Stimulated activated CD8-positive, alpha-beta memory T cell treated with anti-CD3 and anti-CD28 coated beads, Interleukin-7, amount 100 ng/mL, for 1 hour (primary cell): Measurements from ENCODE around the gene ARAP1.
"Not testable (repeated sequence)": the region's sequence is repeated elsewhere in the genome, so short reads cannot be mapped to it uniquely, and the experiment has no call there.

Experiments used
- DNase-seq, 2 donors: peaks; one replicate each; pipeline ENCODE4 v3.0.0-alpha.2; 2020; ENCODE audit warnings: low read depth in 2 of 2

The ARAP1 gene

DNA sequence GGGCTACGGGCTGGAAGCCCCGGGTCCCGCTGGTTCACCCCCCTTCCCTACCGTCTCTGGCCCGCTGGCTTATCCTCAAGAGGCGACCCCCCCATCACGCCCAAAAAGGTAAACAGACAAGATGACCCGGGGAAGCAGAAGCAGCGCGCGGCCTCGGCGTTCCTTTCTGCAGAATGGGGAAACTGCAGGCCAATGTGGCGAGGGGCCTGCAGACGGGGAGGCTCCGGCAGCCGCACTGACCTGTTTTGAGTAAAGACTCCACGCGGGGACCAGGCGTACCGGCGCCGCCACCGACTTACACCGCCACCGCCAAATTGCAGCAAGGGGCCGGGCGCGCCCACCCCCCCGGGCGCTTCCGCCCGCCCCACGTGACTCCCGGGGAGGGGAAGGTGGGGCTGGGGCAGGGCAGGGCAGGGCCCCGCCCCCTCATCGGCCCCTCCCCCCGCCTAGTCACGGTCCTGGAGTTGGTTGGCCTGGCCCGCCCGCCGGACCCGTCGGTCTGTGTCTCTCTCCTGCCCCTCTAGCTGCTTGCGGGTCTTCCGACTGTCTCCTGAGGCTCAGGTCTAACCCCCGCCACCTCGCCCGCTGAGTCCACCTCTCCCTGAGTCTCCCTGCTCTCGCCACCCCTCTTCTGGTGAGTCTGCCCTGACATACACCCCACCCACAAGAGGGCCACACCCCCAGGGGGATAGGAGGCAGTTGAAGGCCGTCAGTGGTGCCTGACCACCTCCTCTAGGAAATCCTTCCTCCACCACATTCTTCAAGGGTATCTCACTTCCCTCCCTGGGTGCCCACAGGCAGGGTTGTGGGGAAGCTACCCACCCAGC is at the start of gene ARAP1:
Gene ARAP1 (minus strand): TSS at position 321 of the 827 bp plus-strand sequence. CDS start 25,280 bp downstream, outside the sequence.
- DNase-seq = peak; percentile 38 to 53

DNA sequence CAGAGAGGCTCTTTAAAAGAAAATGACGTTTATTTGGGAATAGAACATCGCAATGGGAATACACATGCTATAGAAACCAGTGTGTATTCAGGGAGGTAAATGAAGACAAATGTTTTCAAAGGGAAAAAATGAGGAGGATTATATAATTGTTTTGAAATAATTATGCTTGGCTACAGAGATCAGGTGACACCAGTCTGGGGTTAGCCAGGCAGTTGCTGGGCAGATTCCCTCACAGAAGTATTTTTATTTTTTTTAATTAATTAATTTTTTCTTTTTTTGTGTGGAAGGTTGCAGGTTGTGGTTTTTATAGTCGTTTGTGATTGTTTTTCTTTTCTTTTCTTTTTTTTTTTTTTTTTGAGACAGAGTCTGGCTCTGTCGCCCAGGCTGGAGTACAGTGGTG is 47.2 kb upstream of the ARAP1 start:
- DNase-seq = no peak

DNA sequence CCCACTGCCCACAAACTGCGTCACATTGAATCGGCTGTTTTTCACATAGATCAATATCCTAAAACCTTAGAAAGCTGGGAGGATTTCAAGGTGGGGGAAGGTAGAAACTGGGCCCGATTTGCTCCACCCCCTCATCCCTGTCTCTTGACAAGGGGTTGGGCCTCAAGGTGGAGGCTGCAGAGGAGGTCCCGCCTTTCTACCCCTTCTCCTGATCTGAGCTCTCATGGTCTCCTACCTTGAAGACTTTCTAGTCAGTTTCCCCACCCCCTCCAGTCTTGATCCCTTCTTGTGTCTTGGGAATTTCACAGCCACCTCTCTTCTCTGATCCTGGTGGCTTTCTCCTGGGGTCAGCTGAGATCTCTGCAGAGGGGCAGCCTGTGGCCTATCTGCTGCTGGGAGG is 46.2 kb upstream of the ARAP1 start:
- DNase-seq = no peak

GRCh38 chr11:72793425-72794367 is 41.5 kb upstream of the ARAP1 start, which contains the start of gene STARD10:
STARD10 (minus strand) TSS chr11:72794047; CDS start chr11:72781181, 12,866 bp downstream.
- peak; percentile 88 to 90 for DNase-seq

GRCh38 chr11:72793076-72793424 is 40.8 kb upstream of the ARAP1 start:
- no peak for DNase-seq

GRCh38 chr11:72792437-72793021 is 40.3 kb upstream of the ARAP1 start:
- DNase-seq = no peak

GRCh38 chr11:72791228-72791627 is 39.0 kb upstream of the ARAP1 start:
- DNase-seq = not testable (repeated sequence)

DNA sequence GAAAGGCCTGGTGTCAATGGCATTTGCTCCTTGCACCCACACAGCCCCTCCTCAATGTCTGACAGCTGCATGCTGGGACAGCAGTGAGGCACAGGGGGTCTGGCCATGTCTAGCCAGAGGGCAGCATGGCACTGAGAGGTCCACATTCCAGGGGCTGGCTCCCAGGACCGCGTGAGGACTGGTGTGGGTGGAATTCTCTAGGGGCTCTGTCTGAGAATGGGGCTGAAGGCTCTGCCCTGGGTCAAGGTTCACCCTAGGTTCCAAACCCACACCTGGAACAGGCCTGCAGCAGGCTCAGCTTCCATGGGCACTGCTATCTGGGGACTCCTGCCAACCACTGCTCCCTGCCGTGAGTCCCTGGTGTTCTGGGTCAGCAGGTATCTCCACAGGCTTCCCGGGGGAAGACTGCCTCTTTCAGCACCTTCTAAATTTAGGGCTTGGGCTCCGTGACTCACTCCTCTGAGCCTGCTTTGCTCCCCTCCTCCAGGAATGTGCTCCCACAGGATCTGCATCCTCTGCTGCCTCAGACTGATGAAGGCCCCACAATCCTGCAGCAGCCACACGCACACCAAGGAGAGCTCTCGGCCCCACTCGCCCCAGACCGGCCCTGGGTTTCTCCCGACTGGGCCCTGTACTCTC is 37.4 kb upstream of the ARAP1 start:
- no peak for DNase-seq

GRCh38 chr11:72788241-72788640 is 36.0 kb upstream of the ARAP1 start:
- DNase-seq = no peak

GRCh38 chr11:72787216-72788104 is 35.3 kb upstream of the ARAP1 start:
- DNase-seq = no peak

DNA sequence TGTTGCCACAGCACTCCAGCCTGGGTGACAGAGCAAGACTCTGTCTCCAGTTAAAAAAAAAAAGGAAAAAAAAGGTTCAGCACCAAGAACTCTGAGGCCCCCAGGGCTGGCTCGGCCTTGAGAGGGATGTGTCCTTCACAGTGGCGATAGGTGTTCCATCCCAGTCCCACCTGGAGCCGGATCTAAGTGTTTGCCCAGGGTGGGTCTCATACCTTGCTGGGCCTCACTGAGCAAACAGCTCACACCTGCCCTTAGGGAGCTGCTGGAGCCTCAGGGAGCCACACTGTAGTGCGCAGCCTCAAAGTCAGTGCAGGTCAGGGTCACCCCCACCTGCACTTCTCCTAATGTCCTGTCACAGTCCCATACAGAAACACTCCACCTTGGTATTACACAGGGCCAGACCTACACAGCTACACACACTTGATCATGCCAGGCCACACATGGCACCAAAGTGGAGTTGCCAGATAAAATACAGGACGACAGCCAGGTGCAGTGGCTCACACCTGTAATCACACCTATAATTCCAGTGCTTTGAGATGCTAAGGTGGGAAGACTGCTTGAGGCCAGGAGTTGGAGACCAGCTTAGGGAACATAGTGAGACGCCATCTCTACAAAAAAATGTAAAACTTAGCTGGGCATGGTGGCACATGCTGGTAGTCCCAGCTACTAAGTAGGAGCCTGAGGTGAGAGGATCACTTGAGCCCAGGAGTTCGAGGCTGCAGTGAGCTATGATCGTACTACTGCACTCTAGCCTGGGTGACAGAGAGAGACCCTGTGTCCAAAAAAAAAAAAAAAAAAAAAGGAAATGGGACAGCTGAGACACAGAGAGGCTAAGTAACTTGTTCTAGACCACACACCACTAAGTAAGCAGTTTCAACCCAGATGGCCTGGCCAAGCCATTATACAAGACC is 34.4 kb upstream of the ARAP1 start:
- no peak for DNase-seq

- no peak for DNase-seq
Observed at GRCh38 chr11:72784662-72785061, 32.5 kb upstream of the ARAP1 start.

- no peak for DNase-seq
Observed at GRCh38 chr11:72783144-72783905, 31.1 kb upstream of the ARAP1 start.

GRCh38 chr11:72782081-72782920 is 30.1 kb upstream of the ARAP1 start:
- no peak for DNase-seq

GRCh38 chr11:72781313-72782080 is 29.3 kb upstream of the ARAP1 start:
- peak; percentile 8 to 17 for DNase-seq

- no peak for DNase-seq
Observed at GRCh38 chr11:72781063-72781312, 28.8 kb upstream of the ARAP1 start.

GRCh38 chr11:72780296-72781062 is 28.3 kb upstream of the ARAP1 start:
- no peak for DNase-seq
